H9 (cell line): Measurements from ENCODE around the gene CHCHD4. TPM values are rescaled to one million over a fixed set of nuclear protein-coding genes. Genes with fewer than 3 reads are reported as not detected.

Experiments used
- DNase-seq: peaks from one replicate; pipeline ENCODE4 v3.0.0-alpha.2; 2017
- H2AFZ ChIP-seq: one replicate; pipeline ENCODE4 v1.6.1; 2013; ENCODE audit warnings: mild to moderate bottlenecking, low read length, control low read depth, moderate library complexity
- H2AK5ac ChIP-seq: 2 replicates; pipeline ENCODE4 v1.6.1; 2013; ENCODE audit warnings: low read length, control low read depth, mixed read lengths; ENCODE audit not compliant: insufficient read length
- H2BK120ac ChIP-seq: one replicate; pipeline ENCODE4 v1.6.1; 2013; ENCODE audit warnings: low read depth, mild to moderate bottlenecking, low read length, control low read depth, inconsistent platforms; ENCODE audit not compliant: poor library complexity, severe bottlenecking
- H2BK12ac ChIP-seq: 2 replicates; pipeline ENCODE4 v1.6.1; 2013; ENCODE audit warnings: low read length, control low read depth, mixed read lengths, low read depth; ENCODE audit not compliant: insufficient read length
- H2BK15ac ChIP-seq: 2 replicates; pipeline ENCODE4 v1.6.1; 2013; ENCODE audit warnings: low read depth, low read length, control low read depth
- H2BK20ac ChIP-seq: one replicate; pipeline ENCODE4 v1.6.1; 2013; ENCODE audit warnings: low read depth, mild to moderate bottlenecking, low read length, control low read depth, inconsistent platforms; ENCODE audit not compliant: poor library complexity, severe bottlenecking
- H2BK5ac ChIP-seq: 2 replicates; pipeline ENCODE4 v1.6.1; 2013; ENCODE audit warnings: low read length, control low read depth, mixed read lengths; ENCODE audit not compliant: insufficient read length
- H3K14ac ChIP-seq: 2 replicates; pipeline ENCODE4 v1.6.1; 2013; ENCODE audit warnings: low read length, control low read depth; ENCODE audit not compliant: insufficient read depth
- H3K18ac ChIP-seq: 2 replicates; pipeline ENCODE4 v1.6.1; 2013; ENCODE audit warnings: low read depth, mild to moderate bottlenecking, mixed read lengths, low read length, control low read depth; ENCODE audit not compliant: insufficient read length
- H3K23ac ChIP-seq: 2 replicates; pipeline ENCODE4 v1.6.1; 2013; ENCODE audit warnings: low read length, control low read depth, mixed read lengths, low read depth; ENCODE audit not compliant: insufficient read length
- H3K23me2 ChIP-seq: 2 replicates; pipeline ENCODE4 v1.6.1; 2013; ENCODE audit warnings: low read depth, mild to moderate bottlenecking, mixed read lengths, low read length, control low read depth; ENCODE audit not compliant: insufficient read length, poor library complexity, severe bottlenecking
- H3K27ac ChIP-seq: 2 replicates; pipeline ENCODE4 v1.5.1; 2013; ENCODE audit warnings: low read length, control low read depth, mixed read lengths, low read depth; ENCODE audit not compliant: insufficient read length
- H3K27me3 ChIP-seq: 2 replicates; pipeline ENCODE4 v1.6.1; 2013; ENCODE audit warnings: low read length, control low read depth, inconsistent platforms; ENCODE audit not compliant: insufficient read depth
- H3K4ac ChIP-seq: 2 replicates; pipeline ENCODE4 v1.6.1; 2013; ENCODE audit warnings: low read depth, mild to moderate bottlenecking, control low read depth, inconsistent platforms, low read length, moderate library complexity
- H3K4me1 ChIP-seq: 2 replicates; pipeline ENCODE4 v1.6.1; 2013; ENCODE audit warnings: low read length, control low read depth, inconsistent platforms; ENCODE audit not compliant: insufficient read depth
- H3K4me2 ChIP-seq: 2 replicates; pipeline ENCODE4 v1.6.1; 2013; ENCODE audit warnings: low read length, control low read depth, mixed read lengths; ENCODE audit not compliant: insufficient read length, insufficient read depth
- H3K56ac ChIP-seq: 2 replicates; pipeline ENCODE4 v1.6.1; 2013; ENCODE audit warnings: low read depth, mild to moderate bottlenecking, mixed read lengths, low read length, control low read depth; ENCODE audit not compliant: insufficient read length
- H3K79me1 ChIP-seq: 2 replicates; pipeline ENCODE4 v1.6.1; 2013; ENCODE audit warnings: low read depth, mild to moderate bottlenecking, moderate library complexity, low read length, control low read depth, inconsistent platforms; ENCODE audit not compliant: insufficient read depth, poor library complexity, severe bottlenecking
- H3K79me2 ChIP-seq: 2 replicates; pipeline ENCODE4 v1.6.1; 2013; ENCODE audit warnings: low read length, control low read depth, inconsistent platforms; ENCODE audit not compliant: insufficient read depth
- H3K9ac ChIP-seq: 2 replicates; pipeline ENCODE4 v1.6.1; 2013; ENCODE audit warnings: low read length, control low read depth, mixed read lengths; ENCODE audit not compliant: insufficient read length; ENCODE audit errors: extremely low read depth
- H3K9me3 ChIP-seq: one replicate; pipeline ENCODE4 v1.6.1; 2013; ENCODE audit warnings: low read depth, low read length, inconsistent platforms; ENCODE audit not compliant: control insufficient read depth
- H3T11ph ChIP-seq: one replicate; pipeline ENCODE4 v1.6.1; 2013; ENCODE audit warnings: mild to moderate bottlenecking, low read length, control low read depth, inconsistent platforms
- H4K20me1 ChIP-seq: one replicate; pipeline ENCODE4 v1.6.1; 2013; ENCODE audit not compliant: control insufficient read depth, insufficient read length, insufficient read depth
- H4K5ac ChIP-seq: 2 replicates; pipeline ENCODE4 v1.6.1; 2013; ENCODE audit warnings: low read depth, mild to moderate bottlenecking, mixed read lengths, low read length, control low read depth; ENCODE audit not compliant: insufficient read length
- H4K8ac ChIP-seq: replicated peaks from 2 replicates; pipeline ENCODE4 v1.6.1; 2013; ENCODE audit warnings: low read length, control low read depth, mixed read lengths, low read depth; ENCODE audit not compliant: insufficient read length
- H4K91ac ChIP-seq: 2 replicates; pipeline ENCODE4 v1.6.1; 2013; ENCODE audit warnings: low read depth, mild to moderate bottlenecking, moderate library complexity, mixed read lengths, low read length, control low read depth; ENCODE audit not compliant: insufficient read length
- H3K27ac Mint-ChIP-seq, 3 experiments: 2 replicates in 2 of 3; 3 replicates in 1 of 3; pipeline ENCODE4 v1.8.0; 2020 to 2021; ENCODE audit warnings: mixed read lengths in 3 of 3, mild to moderate bottlenecking in 1 of 3, moderate library complexity in 1 of 3
- H3K27me3 Mint-ChIP-seq: 2 replicates; pipeline ENCODE4 v1.8.0; 2021; ENCODE audit warnings: low read depth, mild to moderate bottlenecking, moderate library complexity, mixed read lengths
- H3K36me3 Mint-ChIP-seq, 3 experiments: 2 replicates in 2 of 3; 3 replicates in 1 of 3; pipeline ENCODE4 v1.8.0; 2020 to 2021; ENCODE audit warnings: low read depth in 3 of 3, mixed read lengths in 3 of 3; ENCODE audit not compliant: insufficient read depth in 1 of 3
- H3K4me1 Mint-ChIP-seq, 2 experiments: 2 replicates each; pipeline ENCODE4 v1.8.0; 2020; ENCODE audit warnings: mixed read lengths in 2 of 2
- H3K4me3 Mint-ChIP-seq, 2 experiments: 2 replicates in 1 of 2; 3 replicates in 1 of 2; pipeline ENCODE4 v1.8.0; 2020 to 2021; ENCODE audit warnings: mild to moderate bottlenecking in 2 of 2, mixed read lengths in 2 of 2, moderate library complexity in 1 of 2
- H3K9me3 Mint-ChIP-seq, 2 experiments: 2 replicates in 1 of 2; 3 replicates in 1 of 2; pipeline ENCODE4 v1.8.0; 2020; ENCODE audit warnings: mild to moderate bottlenecking in 2 of 2, mixed read lengths in 2 of 2, moderate library complexity in 1 of 2
- CTCF ChIP-seq: fragments of 200-600 bp; sonication (generic); conservative IDR thresholded peaks from 3 replicates; pipeline ENCODE4 v1.8.0; 2021; ENCODE audit warnings: antibody characterized with exemption, mild to moderate bottlenecking
- WGBS: extraction: QIAGEN DNeasy Blood & Tissue Kit; methylation state at CpG from one replicate; pipeline ENCODE4 v1.1.7; 2013; ENCODE audit warnings: missing lambda C conversion rate, low lambda C conversion rate, mixed read lengths; ENCODE audit not compliant: insufficient read length; ENCODE audit errors: extremely low coverage; 5-methylcytosine and 5-hydroxymethylcytosine counted together
- total RNA-seq: library from RNA; stranded (reverse); gene quantifications from 2 replicates; pipeline ENCODE4 v1.2.1, GENCODE V29; 2021

CHCHD4 gene
- total RNA-seq, 1 experiment from 2014 or later = 13.7 TPM

- Histone ChIP-seq H2AFZ (no peak overlapping the region), H3K79me1 (no peaks in the 10 kb centered on the region), H4K8ac (no peak overlapping the region), H3K56ac (no peak overlapping the region), H2AK5ac (no peak overlapping the region), H3K79me2 (no peaks in the 10 kb centered on the region), H3K23me2 (no peaks in the 10 kb centered on the region), H2BK12ac (no peak overlapping the region), H3K27me3 (no peaks in the 10 kb centered on the region), H4K5ac (no peak overlapping the region), H3T11ph (no peak overlapping the region), H2BK20ac (no peak overlapping the region), H3K4ac (no peak overlapping the region), H3K14ac (no peak overlapping the region; the same call in 1 of the 2 replicates), H4K20me1 (no peaks in the 10 kb centered on the region), H2BK120ac (no peak overlapping the region), H3K4me2 (no peak overlapping the region), H2BK5ac (no peak overlapping the region), H3K27ac (no peak overlapping the region), H4K91ac (no peak overlapping the region), H3K18ac (no peak overlapping the region), H3K23ac (no peak overlapping the region), H3K9ac (no peak overlapping the region), H3K9me3 (no peaks in the 10 kb centered on the region), H2BK15ac (no peak overlapping the region), H3K4me1 (no peaks in the 10 kb centered on the region)
- no peak for DNase-seq
- WGBS = no CpG with 5 or more reads among the region's 10 CpGs
- H3K27ac Mint-ChIP-seq = peak overlapping the region in 2 of 3 experiments; percentile 34 to 46; a peak in 1 of 7 replicates
- peaks cover 33 to 50% (median 49%) of the 10 kb centered on the region in 3 experiments for H3K36me3 Mint-ChIP-seq
- peaks cover 26 to 34% of the 10 kb centered on the region in 2 experiments for H3K4me1 Mint-ChIP-seq
- no peak for TF ChIP-seq CTCF
- H3K27me3 Mint-ChIP-seq = peaks cover 3% of the 10 kb centered on the region; the same call in 1 of the 2 replicates
- H3K9me3 Mint-ChIP-seq = peaks cover 0 to 8% of the 10 kb centered on the region in 2 experiments; a peak in 4 of 5 replicates
- no peak overlapping the region for H3K4me3 Mint-ChIP-seq
These were observed 6.9 kb downstream of the CHCHD4 start for GRCh38 chr3:14117468-14118399.
